Muscle layer of duodenum (tissue), 2 donors: ENCODE results near the gene PCMT1.
"Not testable (repeated sequence)": the region's sequence is repeated elsewhere in the genome, so short reads cannot be mapped to it uniquely, and the experiment has no call there.

Experiments
- H3K27ac ChIP-seq: one replicate; pipeline ENCODE4 v1.7.0; 2013; ENCODE audit warnings: mild to moderate bottlenecking, low read length
- H3K27me3 ChIP-seq: one replicate; pipeline ENCODE4 v1.7.0; 2013; ENCODE audit warnings: low read depth, mild to moderate bottlenecking, control low read depth, low read length
- H3K36me3 ChIP-seq, 2 donors: one replicate each; pipeline ENCODE4 v1.7.0; 2013; ENCODE audit warnings: low read length in 2 of 2, control low read depth in 1 of 2, mild to moderate bottlenecking in 1 of 2; ENCODE audit not compliant: insufficient read depth in 2 of 2, control insufficient read depth in 1 of 2
- H3K4me1 ChIP-seq, 2 donors: one replicate each; pipeline ENCODE4 v1.7.0; 2013; ENCODE audit warnings: low read length in 2 of 2, mild to moderate bottlenecking in 2 of 2, control low read depth in 1 of 2, moderate library complexity in 1 of 2; ENCODE audit not compliant: insufficient read depth in 2 of 2, control insufficient read depth in 1 of 2
- H3K4me3 ChIP-seq, 2 donors: one replicate each; pipeline ENCODE4 v1.7.0; 2013; ENCODE audit warnings: low read length in 2 of 2, low read depth in 1 of 2, mild to moderate bottlenecking in 1 of 2
- H3K9me3 ChIP-seq, 2 donors: one replicate each; pipeline ENCODE4 v1.7.0; 2013; ENCODE audit warnings: low read length in 2 of 2, control low read depth in 1 of 2, mild to moderate bottlenecking in 1 of 2; ENCODE audit not compliant: control insufficient read depth in 1 of 2
- donor health status: healthy.

The PCMT1 gene

DNA sequence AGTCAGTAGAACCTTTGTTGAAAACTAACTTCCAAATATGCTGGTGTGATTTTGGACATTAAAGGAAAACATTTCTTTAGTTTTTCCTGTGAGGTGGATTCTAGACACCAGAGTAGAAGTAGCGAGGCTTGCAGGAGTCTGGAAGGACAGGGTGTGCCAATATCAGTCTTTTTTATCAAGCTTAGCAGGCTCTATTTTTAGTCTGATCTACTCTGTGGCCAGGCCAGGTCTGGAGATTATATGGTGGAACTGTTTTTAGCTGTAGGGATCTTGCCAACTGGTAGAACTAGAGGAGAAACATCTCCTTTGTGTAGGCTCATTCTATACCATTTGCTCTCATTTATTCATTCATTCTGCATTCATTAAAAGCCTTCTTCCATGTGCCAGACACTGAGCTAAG, 72.0 kb downstream of the PCMT1 start:
- Histone ChIP-seq H3K9me3 (no peaks in the 10 kb centered on the region), H3K27ac (no peak overlapping the region), H3K4me1 (no peaks in the 10 kb centered on the region), H3K36me3 (peaks cover 8 to 42% of the 10 kb centered on the region in 2 donors), H3K27me3 (no peaks in the 10 kb centered on the region), H3K4me3 (no peak overlapping the region)

GRCh38 chr6:149823013-149823412, 73.5 kb downstream of the PCMT1 start:
- Histone ChIP-seq H3K36me3 (peaks cover 9 to 34% of the 10 kb centered on the region in 2 donors), H3K27ac (no peak overlapping the region), H3K4me1 (no peaks in the 10 kb centered on the region), H3K9me3 (no peaks in the 10 kb centered on the region), H3K27me3 (no peaks in the 10 kb centered on the region), H3K4me3 (no peak overlapping the region)

DNA sequence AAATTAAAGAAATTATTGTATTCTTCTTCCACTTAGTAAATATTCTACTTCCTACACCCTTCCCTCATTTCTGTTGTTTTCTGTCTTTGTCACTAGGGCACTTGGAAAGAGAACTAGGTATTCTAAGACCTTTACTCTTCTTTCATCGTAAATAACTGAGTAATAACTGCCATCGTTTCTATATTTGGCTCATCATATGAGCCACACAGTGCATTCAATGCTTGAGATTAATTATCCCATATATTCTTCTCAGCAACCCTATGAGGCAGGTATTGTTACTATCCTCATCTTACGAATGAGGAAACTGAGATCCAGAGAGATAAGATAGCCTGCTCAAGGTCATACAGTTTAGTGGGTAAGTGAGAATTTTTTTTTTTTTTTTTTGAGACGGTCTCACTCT, 75.8 kb downstream of the PCMT1 start:
- H3K4me1 ChIP-seq: no peaks in the 10 kb centered on the region
- H3K9me3 ChIP-seq: no peaks in the 10 kb centered on the region
- H3K27me3 ChIP-seq: no peaks in the 10 kb centered on the region
- H3K4me3 ChIP-seq: no peak overlapping the region
- H3K36me3 ChIP-seq: peaks cover 9 to 37% of the 10 kb centered on the region in 2 donors
- H3K27ac ChIP-seq: no peak overlapping the region

DNA sequence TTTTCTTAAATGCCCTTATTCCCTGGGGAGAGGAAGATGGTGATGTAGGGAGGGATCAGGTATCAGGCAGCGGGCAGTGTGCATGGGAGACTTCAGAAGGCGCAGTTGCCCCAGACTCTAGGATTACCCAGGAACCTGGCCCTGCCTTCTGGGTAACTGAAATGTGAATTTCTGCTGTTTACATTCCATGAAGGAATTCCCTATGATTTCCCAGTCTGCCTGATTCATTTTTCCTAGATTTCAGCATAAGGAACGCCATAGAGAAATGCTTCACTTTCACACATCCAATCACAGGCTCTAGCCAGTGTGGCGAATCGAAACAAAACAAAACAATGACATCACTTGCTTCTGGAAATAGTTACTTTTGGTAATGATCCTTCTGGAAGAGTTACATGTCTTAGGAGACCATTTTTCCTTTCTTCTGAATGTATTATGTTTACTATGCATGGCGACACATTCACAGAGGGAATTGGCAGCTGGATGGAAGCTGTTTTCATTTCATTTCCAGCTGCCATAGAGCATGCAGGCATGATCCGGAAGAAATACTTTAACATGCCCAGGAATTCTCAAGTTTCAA, 81.3 kb downstream of the PCMT1 start:
- H3K36me3 ChIP-seq: peaks cover 13% of the 10 kb centered on the region in 2 donors
- H3K4me1 ChIP-seq: no peaks in the 10 kb centered on the region
- H3K27me3 ChIP-seq: no peaks in the 10 kb centered on the region
- H3K4me3 ChIP-seq: no peak overlapping the region
- no peak overlapping the region for H3K27ac ChIP-seq
- H3K9me3 ChIP-seq: no peaks in the 10 kb centered on the region

DNA sequence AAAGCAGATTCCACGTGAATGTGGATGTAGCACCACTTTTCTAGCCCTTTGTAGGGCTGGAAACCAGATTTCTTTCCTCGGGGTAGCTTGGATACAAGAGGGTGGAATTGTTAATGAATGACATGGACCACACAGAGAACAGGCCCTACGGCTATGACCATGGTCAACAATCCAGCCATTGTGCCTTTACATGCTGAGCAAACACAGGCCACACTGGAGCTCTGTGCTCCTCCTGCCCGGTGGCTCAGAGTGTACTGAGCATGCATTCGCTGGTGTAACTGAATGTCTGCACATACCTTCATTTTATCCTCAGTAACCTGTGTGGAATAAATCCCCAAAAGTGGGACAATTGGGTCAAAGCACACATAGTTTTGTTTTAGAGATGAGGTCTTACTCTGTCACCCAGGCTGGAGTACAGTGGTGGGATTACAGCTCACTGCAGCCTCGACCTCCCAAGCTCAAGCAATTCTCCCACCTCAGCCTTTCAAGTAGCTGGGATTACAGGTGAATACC, 81.8 kb downstream of the PCMT1 start:
- no peak overlapping the region for H3K4me3 ChIP-seq
- H3K27me3 ChIP-seq: no peaks in the 10 kb centered on the region
- no peaks in the 10 kb centered on the region for H3K4me1 ChIP-seq
- H3K9me3 ChIP-seq: no peaks in the 10 kb centered on the region
- peaks cover 8% of the 10 kb centered on the region in 2 donors for H3K36me3 ChIP-seq
- no peak overlapping the region for H3K27ac ChIP-seq

DNA sequence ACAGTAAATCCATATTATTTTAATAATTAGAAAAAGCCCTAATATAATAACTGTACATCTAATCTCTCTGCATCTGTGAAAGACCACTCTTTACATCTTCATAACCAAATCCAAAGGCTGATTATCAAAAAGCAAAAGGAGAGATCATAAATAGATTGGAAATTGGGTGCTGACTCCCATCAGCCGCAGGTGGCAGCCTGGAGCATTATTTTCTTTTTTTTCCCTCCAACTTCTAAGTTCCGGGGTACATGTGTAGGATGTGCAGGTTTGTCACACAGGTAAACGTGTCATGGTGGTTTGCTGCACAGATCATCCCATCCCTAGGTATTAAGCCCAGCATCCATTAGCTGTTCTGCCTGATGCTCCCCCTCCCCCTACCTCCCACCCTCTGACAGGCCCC, 84.1 kb downstream of the PCMT1 start:
- Histone ChIP-seq H3K27ac (no peak overlapping the region), H3K4me1 (no peaks in the 10 kb centered on the region), H3K9me3 (no peaks in the 10 kb centered on the region)

GRCh38 chr6:149834513-149835481, 85.3 kb downstream of the PCMT1 start:
- Histone ChIP-seq H3K27ac (no peak overlapping the region), H3K9me3 (no peaks in the 10 kb centered on the region), H3K36me3 (peaks cover 0 to 6% of the 10 kb centered on the region in 2 donors), H3K4me1 (no peaks in the 10 kb centered on the region), H3K27me3 (no peaks in the 10 kb centered on the region), H3K4me3 (no peak overlapping the region)

More for the DNA sequence above, 84.1 kb downstream of the PCMT1 start:
- Histone ChIP-seq H3K4me3 (no peak overlapping the region), H3K27me3 (no peaks in the 10 kb centered on the region), H3K36me3 (peaks cover 4 to 6% of the 10 kb centered on the region in 2 donors)

DNA sequence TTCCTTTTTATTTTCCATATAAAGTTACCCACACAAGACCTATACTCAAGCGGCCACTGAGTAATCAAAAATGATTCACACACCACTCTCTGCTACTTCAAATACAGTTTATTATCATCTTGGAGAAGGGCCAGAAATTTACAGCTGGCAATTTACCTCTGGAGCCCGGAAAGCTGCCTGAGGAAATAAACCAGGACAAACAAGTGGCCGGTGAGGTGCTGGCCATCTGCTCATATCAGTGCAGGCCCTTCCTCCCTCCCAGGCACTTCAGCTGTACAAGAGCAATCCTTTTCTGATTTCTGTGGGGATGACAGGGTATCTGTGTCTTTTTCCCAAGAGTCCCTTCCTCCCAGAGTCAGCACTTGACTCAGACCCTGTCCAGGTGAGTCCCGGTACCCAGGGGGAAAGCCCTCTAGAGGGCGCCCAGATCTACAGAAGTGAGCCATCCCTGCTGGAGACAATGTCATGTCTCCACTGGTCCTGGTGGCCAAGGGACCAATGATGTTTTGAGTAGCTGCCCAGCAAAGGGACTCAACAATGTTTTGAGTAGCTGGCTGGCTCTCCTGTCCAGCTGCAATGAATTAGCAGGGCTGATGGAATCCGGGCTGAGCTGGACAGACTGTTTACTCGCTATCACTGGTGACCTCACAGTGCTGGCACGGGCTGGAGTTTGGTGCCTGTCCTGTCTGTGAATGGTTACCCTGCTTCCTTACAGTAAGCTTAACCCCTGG, 91.0 kb downstream of the PCMT1 start:
- no peak overlapping the region for H3K27ac ChIP-seq
- no peaks in the 10 kb centered on the region for H3K27me3 ChIP-seq
- no peaks in the 10 kb centered on the region for H3K9me3 ChIP-seq
- no peaks in the 10 kb centered on the region for H3K36me3 ChIP-seq
- no peak overlapping the region for H3K4me3 ChIP-seq
- peaks cover 10 to 13% of the 10 kb centered on the region in 2 donors for H3K4me1 ChIP-seq

DNA sequence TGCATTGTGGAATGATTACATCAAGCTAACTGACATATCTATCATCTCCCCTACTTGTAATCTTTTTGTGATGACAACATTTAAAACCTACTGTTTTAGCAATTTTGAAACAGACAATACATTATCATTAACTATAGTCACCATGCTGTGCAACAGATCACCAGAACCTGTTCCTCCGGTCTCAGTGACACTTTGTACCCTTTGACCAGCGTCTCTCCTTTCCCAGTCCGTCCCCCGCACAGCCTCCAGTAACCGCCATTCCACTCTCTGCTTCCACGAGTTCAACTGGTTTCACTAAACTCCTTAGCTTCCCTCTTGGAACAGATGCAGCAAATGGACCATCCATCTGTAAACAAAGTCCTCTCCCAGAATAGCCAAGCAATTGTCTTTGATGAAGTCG, 92.8 kb downstream of the PCMT1 start:
- Histone ChIP-seq H3K4me3 (no peak overlapping the region), H3K36me3 (no peaks in the 10 kb centered on the region), H3K27ac (no peak overlapping the region), H3K27me3 (no peaks in the 10 kb centered on the region), H3K9me3 (no peaks in the 10 kb centered on the region), H3K4me1 (peaks cover 17 to 23% of the 10 kb centered on the region in 2 donors)

DNA sequence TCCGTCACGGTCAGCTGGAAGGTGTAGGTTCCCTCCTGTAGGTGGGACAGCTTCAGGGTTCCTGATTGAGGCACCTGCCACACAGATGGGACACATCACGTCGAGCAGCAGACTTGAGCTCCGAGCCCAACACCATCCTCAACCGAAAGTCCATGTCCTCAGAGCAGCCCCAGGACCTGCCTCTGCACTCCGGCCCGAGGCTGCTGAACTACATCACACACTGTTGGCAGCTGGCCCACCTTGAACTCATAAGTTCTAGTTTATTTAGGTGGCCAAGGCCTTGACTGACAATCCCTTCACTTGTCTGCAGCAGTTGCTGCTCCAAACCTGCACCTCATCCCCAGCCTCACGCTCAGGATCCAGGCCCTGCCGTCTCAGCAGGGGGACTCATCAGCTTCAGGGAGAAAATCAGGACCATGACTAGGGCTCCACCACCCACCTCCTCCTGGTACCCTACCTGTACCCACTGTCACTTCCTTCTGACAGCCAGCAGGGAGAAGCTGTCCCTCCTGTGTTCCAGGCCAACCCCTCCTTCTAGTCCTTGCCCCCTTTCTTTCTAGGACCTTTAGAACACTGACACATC, 93.6 kb downstream of the PCMT1 start:
- Histone ChIP-seq H3K4me1 (peaks cover 19 to 31% of the 10 kb centered on the region in 2 donors), H3K36me3 (no peaks in the 10 kb centered on the region), H3K27me3 (no peaks in the 10 kb centered on the region), H3K9me3 (no peaks in the 10 kb centered on the region), H3K27ac (no peak overlapping the region), H3K4me3 (no peak overlapping the region)

GRCh38 chr6:149844036-149844435, 94.5 kb downstream of the PCMT1 start:
- H3K4me3 ChIP-seq, H3K27ac ChIP-seq, H3K27me3 ChIP-seq, H3K36me3 ChIP-seq, H3K9me3 ChIP-seq: not testable (repeated sequence)
- peaks cover 19 to 31% of the 10 kb centered on the region in 2 donors for H3K4me1 ChIP-seq
